Measurements from ENCODE around the gene ADGRG2.
"Not testable (repeated sequence)": the region's sequence is repeated elsewhere in the genome, so short reads cannot be mapped to it uniquely, and the experiment has no call there.

Gene ADGRG2

DNA sequence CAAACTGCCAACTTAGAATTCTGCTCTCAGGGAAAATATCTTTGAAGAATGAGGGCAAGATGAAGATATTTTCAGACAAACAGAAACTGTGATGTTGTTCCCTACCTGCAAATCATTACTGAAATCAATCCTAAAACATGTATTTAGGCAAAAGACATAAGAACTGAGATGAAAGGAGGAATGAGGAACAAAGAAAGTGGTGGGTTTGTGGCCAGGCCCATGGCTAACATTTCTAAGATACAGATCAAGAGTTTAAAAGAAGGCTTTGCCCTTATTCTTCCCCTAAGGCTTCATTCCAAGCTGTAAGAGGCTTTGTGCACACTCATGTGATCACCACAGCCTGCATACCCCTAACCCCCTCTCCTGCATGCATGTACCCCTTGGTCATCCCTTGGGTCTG, 46.5 kb downstream of the ADGRG2 start:
- no peak for DNase-seq (ENCODE audit: low spot score)

- DNase-seq (ENCODE audit: low spot score): no peak
Measured at GRCh38 chrX:19072372-19072771, 49.9 kb downstream of the ADGRG2 start.

GRCh38 chrX:19070555-19070994, 51.7 kb downstream of the ADGRG2 start:
- DNase-seq (ENCODE audit: low spot score): no peak

DNA sequence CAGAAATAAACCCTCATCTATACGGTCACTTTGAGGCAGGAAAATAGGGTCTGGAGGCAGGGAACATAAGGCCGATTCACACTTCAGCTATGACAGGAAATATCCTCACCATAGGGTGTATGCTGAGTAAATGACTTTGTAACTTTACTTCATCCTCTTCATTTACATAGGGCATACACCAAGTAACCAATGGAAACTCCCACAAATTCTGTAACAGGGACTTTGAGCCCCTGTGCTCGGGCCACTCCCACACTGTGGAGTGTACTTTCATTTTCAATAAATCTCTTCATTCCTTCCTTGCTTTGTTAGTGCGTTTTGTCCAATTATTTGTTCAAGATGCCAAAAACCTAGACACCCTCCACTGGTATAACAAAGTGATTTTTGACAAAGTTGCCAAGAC, 55.3 kb downstream of the ADGRG2 start:
- DNase-seq (ENCODE audit: low spot score): not testable (repeated sequence)

- DNase-seq (ENCODE audit: low spot score): no peak
Measured at GRCh38 chrX:19065535-19065934, 56.7 kb downstream of the ADGRG2 start.

GRCh38 chrX:19064175-19064574, 58.1 kb downstream of the ADGRG2 start:
- DNase-seq (ENCODE audit: low spot score): no peak

DNA sequence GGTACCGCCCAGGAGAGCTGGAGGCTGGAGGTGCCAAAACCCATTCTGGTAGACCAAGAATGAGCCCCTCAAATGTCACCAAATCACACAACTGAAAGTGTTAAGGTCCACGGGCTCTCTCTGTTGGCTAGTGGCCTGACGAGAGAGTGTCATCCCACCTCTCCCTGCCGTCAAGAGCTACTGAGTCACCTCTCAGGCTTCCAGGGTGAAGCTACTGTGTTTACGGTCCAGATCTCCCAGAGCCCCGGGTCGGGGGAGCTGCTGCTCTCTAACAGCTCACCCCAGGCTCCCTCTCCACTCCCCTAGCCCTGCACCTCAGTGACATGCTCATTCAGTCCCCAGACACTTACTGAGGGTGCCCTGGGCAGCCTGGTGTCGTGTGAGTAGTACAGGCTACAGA, 59.2 kb downstream of the ADGRG2 start:
- DNase-seq (ENCODE audit: low spot score): no peak

DNA sequence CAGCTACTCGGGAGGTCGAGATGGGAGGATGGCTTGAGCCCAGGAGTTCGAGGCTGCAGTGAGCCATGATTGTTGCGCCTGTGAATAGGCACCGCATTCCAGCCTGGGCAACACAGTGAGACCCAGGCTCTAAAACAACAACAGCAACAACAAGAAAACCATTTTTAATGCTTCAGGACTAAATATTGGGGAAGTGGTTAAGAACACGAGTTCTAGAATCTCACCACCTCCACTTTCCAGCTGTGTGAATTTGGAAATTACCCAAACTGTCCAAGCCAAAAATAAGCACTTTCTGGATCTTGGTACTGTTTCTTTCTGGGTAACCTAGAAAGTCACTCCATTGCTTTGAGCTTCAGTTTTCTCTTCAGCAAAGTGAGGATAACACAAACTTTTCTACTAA, 63.2 kb downstream of the ADGRG2 start:
- no peak for DNase-seq (ENCODE audit: low spot score)

GRCh38 chrX:19057856-19058255, 64.4 kb downstream of the ADGRG2 start:
- DNase-seq (ENCODE audit: low spot score): no peak

DNA sequence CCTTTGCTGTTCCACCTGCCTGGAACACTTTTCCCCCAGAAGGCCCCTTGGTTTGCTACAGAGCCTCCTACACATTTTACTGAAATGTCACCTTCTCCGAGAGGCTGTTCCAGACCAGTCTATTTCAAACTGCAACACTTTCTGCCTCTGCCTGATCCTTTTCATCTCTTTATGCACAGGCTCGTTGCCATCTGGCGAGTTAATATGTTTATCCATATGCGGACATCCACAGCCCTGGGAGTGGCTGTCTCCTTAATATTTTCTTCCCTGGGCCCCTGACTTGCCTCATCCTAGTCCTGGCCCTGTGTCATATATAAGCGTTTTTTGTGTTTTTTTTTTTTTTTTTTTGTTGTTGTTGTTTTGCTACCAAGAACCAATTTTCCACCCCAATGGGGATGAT, 73.2 kb downstream of the ADGRG2 start:
- DNase-seq (ENCODE audit: low spot score): no peak

DNA sequence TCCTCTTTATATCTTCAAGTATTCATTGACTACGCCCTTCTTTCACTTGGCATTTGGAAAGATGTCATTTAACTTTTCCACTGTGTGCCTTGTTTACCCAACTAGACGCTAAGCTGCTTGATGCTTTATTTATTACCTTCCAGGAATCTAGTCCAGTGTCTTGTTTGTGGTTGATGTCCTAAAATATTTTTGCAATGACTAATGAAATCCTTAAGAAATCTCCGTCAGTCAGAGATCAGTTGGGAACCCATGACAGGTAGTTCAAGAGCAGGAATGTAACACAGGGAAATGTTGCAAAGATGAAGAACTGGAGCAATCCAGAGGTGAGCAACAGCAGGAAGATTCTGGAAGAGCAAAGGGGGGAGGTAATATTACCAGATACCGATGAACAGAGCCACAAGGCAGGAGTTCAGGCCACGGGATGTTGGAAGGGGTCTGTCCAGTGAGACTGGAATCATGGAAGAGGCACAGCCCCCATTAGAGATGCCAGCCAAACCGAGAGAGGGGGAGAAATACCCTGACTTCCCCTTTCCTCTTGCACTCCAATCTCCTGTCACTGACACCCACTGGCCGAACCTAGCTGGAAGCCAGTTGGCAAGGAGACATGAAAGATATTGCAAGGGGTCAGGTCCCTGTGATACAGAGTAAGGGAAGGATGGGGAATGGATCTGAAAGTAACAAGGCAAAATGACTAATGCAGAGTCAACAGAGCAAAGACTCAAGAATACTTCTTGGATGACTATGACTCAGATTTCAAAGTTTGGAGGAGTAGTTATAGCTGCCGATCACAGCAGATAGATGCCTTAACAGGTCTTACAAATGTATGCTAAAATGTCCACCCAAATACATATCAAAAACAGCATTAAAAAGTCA, 75.7 kb downstream of the ADGRG2 start:
- DNase-seq (ENCODE audit: low spot score): peak; percentile 57

GRCh38 chrX:19040373-19040772, 81.9 kb downstream of the ADGRG2 start:
- DNase-seq (ENCODE audit: low spot score): no peak

GRCh38 chrX:19034025-19034424, 88.2 kb downstream of the ADGRG2 start:
- DNase-seq (ENCODE audit: low spot score): no peak

DNA sequence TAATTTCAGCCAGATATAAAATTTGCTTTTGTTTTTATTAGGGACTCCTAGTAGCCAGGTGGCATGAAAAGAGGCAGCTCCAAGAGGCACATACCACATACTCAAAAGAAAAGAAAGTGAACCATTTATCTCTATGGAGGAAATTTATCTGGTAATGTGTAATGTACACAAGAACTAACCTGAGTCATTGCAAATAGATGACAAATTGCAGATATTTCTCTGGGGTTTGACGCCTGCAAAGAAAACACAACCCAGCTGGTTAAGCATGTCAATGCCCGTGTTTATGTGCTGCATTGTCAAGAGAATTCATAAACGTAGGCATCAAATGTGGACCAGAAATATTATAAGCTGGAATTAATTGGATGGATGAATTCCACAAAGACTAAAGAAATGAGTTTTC, 91.5 kb downstream of the ADGRG2 start:
- DNase-seq (ENCODE audit: low spot score): no peak

GRCh38 chrX:19028560-19028959, 93.7 kb downstream of the ADGRG2 start:
- no peak for DNase-seq (ENCODE audit: low spot score)

DNA sequence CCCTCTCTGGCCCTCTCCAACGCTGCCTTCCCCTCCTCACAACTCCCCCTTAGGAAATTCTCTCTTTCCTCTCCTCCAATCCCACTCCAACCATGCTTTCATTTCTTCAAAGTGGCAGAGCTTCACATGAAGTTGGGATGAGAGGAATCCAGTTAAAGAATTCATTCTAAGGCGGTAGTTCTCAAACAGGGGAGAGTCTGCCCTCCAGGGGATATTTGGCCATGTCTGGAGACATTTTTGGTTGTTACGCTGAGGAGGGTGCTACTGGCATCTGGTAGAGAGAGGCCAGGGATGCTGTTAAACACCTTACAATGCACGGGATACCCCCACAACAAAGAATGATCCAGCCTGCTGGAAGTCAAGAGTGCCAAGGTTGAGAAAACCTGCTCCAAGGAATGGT, 97.9 kb downstream of the ADGRG2 start:
- no peak for DNase-seq (ENCODE audit: low spot score)

DNA sequence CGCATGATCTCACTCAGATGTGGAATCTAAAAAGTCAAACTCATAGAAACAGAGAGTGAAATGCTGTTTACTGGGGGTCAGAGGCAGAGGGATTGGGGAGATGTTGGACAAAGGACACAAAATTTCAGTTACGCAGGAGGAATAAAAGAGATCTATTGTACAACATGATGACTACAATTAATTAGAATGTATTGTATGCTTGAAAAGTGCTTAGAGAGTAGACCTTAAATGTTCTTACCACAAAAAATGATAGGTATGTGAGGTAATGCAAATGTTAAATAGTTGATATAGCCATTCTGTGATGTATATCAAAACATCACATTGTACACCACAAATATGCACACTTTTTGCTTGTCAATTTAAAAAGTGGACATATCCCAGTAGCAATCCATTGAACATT, 102.3 kb downstream of the ADGRG2 start:
- DNase-seq (ENCODE audit: low spot score): no peak

DNA sequence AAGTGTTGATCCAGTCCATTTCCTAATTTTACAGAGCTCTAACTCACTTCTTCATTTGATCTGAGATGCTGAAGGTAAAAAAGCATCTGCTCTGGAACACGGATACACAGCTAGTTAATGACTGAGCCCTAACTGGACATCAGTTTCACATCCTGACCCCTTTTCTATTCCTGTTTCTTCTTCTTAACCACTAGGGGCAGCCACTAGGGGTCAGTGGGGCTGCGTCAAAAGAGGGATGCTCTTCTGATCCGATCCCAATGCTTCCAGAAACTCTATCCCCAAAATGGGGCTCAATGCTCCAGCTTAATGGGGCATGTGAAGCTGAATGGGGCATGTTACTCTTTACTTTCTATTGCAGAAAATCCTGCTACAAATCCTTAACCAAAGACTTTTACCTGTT, 105.0 kb downstream of the ADGRG2 start:
- DNase-seq (ENCODE audit: low spot score): peak; percentile 52

- DNase-seq (ENCODE audit: low spot score): not testable (repeated sequence)
Measured at GRCh38 chrX:19016614-19017013, 105.7 kb downstream of the ADGRG2 start.

DNA sequence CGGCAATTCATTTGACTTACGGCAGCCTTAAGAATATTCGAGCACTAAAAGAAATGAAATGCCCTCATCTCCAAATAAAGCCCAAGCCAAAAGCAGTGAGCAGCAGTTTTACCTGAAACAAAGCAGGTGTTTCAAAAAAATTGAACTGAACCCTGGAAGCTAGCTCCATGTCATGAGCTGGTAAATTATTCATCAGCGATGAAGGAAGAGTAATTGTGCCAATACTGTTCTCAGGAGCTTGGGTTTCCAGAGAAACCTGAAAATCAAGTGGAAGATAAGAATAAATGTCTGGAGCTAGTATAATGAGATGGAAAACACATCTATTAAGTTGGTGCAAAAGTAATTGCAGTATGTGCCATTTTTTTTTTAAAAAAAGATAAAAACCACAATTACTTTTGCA, 114.4 kb downstream of the ADGRG2 start:
- DNase-seq (ENCODE audit: low spot score): no peak

GRCh38 chrX:19007011-19007410, 115.3 kb downstream of the ADGRG2 start:
- DNase-seq (ENCODE audit: low spot score): no peak

- peak; percentile 18 for DNase-seq (ENCODE audit: low spot score)
Measured at GRCh38 chrX:19005909-19006308, 116.4 kb downstream of the ADGRG2 start.

DNA sequence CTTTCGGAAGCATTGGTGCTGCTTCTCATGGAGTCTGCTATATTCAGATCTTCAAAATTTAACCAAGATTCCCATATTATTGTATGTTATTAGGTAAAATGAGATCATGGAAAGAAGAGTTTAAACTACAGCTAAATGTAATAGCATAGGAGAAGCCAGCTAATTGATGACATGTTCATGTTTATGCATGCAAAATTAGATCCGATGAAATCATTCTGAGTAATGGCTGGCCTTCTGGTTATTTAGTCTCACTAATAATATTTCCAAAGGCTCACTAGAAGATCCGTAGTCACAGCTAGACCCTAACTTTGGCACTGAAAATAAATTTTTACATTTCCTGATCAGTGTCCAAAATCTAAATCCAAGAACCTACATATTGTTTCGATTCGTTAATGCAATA, 118.5 kb downstream of the ADGRG2 start:
- no peak for DNase-seq (ENCODE audit: low spot score)

- DNase-seq (ENCODE audit: low spot score): no peak
Measured at GRCh38 chrX:18998653-18999052, 123.6 kb downstream of the ADGRG2 start.

All from SW480 (cell line).